ENCODE results near the gene TANC1.

Gene TANC1

DNA sequence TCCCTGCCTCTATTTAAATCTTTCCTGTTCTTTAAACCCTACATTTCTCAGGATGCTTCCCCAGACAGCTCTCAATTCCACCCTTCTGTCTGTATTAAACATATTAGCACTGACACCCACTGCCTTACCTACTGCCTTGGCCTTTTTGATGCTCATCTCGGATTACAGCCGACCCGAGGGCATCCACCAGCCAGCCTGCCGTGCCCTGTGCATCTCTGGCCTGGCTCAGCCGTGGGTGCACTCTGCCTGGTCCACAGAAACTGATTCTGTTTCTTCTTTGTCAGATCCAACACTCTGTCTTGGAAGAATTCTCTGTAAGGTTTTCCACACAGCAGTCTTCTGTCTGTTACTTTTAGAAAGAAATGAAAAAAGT, 27.2 kb downstream of the TANC1 start:
- DNase-seq: peak in 1 of 2 experiments; percentile 29

DNA sequence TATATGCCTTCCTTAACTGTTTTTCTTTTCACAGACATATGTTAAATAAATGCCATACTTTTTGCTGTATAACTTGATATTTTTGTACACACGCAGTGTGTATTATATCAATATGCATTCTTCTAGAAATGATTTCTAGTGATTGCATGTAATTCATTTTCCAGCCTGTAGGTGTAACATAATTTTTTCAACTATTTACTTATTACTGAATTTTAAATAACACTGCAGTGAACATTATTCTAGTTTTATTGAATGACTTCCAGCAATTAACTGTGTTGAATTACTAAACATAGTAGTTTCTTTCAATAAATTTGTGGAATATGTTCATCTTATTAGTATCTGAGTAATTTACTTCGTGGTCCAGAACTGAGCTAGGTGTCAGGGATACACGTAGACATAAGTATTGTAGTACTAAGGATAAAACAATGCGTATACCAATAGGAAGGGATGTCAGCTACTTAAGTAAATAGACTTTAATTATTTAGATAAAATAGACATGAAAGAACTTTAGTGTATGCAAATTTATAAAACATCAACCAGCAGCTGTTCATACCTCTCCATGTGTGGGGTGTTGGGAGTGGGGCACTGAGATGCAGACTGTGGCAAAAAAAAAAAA, 28.0 kb downstream of the TANC1 start:
- peak; percentile 9 to 41 for DNase-seq

- DNase-seq: no peak
Observed at GRCh38 chr2:158997037-158997790, 28.8 kb downstream of the TANC1 start.

DNA sequence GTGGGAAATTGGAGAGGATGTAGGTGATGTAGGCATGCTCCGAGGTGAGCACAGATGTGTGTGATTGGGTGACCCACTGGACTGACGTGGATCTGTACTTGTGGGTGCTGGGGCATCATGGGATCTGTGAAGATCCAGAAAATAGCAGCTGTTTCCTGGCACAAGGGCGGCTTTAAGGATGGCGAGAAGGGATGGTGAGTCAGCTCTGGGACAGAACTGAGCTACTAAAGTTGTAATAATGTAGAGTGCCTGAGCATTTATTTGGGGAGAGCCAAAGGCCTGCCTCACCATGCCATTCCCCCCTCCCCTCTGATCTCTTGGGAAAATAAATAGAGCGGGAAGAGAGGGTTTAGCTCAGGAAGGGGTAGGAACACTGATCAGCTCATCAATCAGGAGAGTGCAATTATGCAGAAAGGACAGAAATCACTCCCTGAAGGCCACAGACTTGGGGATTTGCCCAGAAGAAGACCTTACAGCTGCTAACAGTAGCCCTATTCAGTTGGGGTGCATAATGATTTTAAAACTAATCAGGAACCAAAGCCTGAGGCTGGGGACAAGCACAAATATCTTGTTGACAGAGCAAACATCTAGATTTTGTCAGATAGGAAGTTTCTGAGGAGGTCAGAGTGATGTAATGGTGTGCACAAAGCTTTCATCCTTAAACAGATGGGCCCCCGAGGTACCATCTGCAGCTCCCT, 30.3 kb downstream of the TANC1 start:
- DNase-seq: no peak

DNA sequence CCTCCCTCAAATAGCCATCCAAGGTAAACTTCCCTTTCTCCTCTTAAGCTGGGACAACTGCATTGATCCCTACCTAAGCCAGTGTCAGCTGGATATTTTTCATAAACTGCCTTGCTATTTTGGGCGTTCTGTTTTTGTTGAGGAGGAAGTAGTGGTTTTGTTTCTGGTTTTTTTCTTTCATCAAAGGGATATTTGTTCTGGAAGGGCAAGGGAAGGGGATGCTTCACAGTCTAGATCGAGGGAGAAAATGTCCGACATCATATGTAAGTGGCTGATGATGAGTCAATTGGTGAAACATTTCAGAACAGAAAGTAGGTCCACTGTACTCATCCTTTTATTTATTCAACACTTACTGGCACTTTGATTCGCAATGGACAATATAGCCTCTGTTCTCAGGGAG, 31.0 kb downstream of the TANC1 start:
- no peak for DNase-seq

GRCh38 chr2:159000072-159000471, 31.6 kb downstream of the TANC1 start:
- DNase-seq: no peak

GRCh38 chr2:159002462-159003111, 34.1 kb downstream of the TANC1 start:
- no peak for DNase-seq

- no peak for DNase-seq
Observed at GRCh38 chr2:159003555-159003954, 35.1 kb downstream of the TANC1 start.

DNA sequence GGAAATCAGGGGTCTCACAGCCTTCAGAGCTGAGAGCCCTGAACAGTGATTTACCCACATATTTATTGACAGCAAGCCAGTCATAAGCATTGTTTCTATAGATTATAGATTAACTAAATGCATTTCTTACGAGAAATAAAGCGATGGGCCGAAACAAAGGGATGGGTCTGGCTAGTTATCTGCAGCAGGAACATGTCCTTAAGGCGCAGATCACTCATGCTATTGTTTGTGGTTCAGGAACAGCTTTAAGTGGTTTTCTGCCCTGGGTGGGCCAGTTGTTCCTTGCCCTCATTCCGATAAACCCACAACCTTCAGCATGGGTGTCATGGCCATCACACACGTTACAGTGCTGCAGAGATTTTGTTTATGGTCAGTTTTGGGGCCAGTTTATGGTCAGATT, 36.4 kb downstream of the TANC1 start:
- DNase-seq: no peak

DNA sequence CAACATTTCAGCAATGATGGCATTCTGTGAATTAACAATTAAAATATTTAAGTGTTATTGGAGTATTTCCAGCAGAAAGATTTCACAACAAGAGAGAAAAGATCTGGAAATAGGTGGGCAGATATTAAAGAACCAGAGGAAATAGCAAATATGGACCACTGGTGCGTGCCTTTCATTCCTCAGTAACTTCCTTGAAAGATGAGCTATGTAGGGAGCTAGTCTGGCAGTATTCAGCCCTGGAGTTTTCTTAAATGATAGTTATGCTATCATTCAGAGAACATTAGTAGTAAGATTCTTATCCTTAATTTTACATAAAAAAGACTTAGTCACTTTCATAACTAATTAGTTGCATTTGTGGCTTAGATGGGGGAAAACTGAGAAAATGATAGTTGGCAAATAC, 41.5 kb downstream of the TANC1 start:
- DNase-seq: no peak

- DNase-seq: no peak
Observed at GRCh38 chr2:159010340-159010739, 41.9 kb downstream of the TANC1 start.

DNA sequence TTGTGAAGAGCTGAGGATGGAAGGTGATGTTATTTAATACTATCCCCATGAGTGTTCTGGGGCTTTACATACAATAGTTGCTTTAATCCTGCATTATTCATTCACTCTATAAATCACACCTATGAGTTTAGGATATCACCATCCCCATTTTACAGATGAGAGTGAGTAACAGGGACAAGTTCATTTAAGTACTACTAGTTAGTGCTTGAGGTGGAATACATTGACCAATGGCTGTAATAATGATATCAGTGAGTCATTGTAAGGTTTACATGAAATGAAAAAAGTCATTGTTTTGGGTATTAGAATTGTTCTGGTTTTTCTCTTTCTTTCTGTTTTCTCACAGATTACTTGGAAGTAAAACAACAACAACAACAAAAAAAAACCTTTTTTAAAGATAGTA, 42.5 kb downstream of the TANC1 start:
- no peak for DNase-seq

- DNase-seq: no peak
Observed at GRCh38 chr2:159012142-159012541, 43.7 kb downstream of the TANC1 start.

GRCh38 chr2:159013103-159013502, 44.7 kb downstream of the TANC1 start:
- no peak for DNase-seq

- DNase-seq: no peak
Observed at GRCh38 chr2:159015174-159015573, 46.7 kb downstream of the TANC1 start.

- no peak for DNase-seq
Observed at GRCh38 chr2:159015823-159016222, 47.4 kb downstream of the TANC1 start.

- DNase-seq: no peak
Observed at GRCh38 chr2:159017837-159018236, 49.4 kb downstream of the TANC1 start.

DNA sequence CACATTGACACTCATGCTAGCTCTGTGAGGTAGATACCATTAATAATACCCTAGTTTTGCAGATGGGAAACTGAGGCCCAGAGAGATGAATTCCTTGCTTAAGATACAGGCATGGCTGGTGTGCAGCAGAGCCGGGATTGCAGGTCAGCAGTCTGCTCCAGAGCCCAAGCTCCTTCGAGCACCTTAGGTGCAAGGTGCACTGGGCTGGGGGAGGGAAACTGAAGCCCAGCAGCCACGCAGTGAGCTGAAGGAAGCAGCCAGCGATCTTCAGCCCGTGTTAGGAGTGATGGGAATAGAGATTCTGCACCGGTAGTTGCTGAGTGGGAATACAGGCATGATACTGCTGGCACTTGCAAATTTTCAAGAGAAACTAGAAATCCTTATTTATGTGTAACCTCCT, 50.6 kb downstream of the TANC1 start:
- no peak for DNase-seq

GRCh38 chr2:159022019-159022418, 53.6 kb downstream of the TANC1 start:
- no peak for DNase-seq

DNA sequence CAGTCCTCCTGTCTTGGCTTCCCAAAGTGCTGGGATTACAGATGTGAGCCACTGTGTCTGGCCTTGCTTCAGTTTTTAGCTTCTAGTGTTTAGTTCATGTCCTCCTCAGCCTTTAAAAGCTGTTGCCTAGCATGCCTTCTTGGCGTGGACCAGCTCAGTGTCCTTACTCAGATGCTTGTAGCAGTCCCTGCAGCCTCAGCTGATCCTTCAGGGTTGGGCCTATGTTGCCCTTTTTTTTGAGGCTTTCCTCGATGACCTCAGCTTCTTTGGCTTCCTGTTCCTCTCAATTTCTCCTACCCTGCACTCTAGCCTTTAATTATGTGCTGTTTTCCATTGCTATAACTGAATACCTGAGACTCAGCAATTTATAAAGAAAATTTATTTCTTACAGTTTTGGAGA, 57.7 kb downstream of the TANC1 start:
- no peak for DNase-seq

GRCh38 chr2:159028776-159029175, 60.3 kb downstream of the TANC1 start:
- DNase-seq: no peak

- DNase-seq: no peak
Observed at GRCh38 chr2:159029936-159030335, 61.5 kb downstream of the TANC1 start.

DNA sequence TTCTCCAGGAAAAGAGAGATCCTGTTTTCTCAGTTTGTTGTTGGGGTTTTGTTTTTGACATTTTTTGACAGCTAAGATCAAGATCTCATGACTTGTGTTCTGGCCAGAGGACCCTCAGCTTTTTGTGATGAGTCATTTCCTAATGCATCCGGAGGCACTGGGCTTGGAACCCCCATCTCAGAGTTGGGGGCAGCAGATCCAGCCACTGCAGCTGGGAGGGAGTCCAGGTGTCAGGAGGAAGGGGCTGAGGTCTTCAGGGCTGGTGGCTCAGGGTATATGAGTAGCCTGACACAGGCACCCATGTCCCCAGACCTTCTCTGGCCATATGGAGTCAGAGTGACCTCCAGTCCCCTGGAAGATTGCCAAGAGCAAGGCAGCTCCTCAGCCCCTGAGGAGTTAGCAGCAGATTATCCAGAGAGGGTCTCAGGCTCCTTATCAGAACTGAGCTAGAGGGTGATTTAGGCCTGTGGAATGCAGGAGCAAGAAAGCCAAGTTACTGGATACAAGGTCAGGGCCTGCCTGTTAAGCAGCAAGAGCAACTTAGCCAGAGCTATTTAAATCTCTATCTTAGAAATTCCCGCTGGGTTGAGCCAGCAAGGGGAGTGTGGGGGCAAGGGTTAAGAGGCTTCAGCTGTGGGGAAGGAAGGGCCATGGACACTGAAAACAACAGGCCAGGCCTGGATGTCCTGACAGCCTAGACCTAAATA, 62.4 kb downstream of the TANC1 start:
- DNase-seq: no peak
